ENCODE data around the gene SREK1.
"Not testable (repeated sequence)": the region's sequence is repeated elsewhere in the genome, so short reads cannot be mapped to it uniquely, and the experiment has no call there.

SREK1 gene

GRCh38 chr5:66198837-66199236 is 54.7 kb downstream of the SREK1 start:
- Histone ChIP-seq H3K36me3 (ENCODE audit: control insufficient read depth, insufficient read depth, low read length) (no peaks in the 10 kb centered on the region), H3K4me1 (ENCODE audit: control insufficient read depth, insufficient read depth, low read length) (peaks cover 6% of the 10 kb centered on the region), H3K9me3 (ENCODE audit: control insufficient read depth, insufficient read depth, low read length) (no peaks in the 10 kb centered on the region), H3K4me3 (ENCODE audit: low read depth, low read length) (no peak overlapping the region), H3K9ac (ENCODE audit: low read depth, low read length) (no peak overlapping the region), H3K27me3 (ENCODE audit: control insufficient read depth, insufficient read depth, low read length) (no peaks in the 10 kb centered on the region)

- no peaks in the 10 kb centered on the region for H3K36me3 ChIP-seq (ENCODE audit: control insufficient read depth, insufficient read depth, low read length)
- no peak overlapping the region for H3K4me3 ChIP-seq (ENCODE audit: low read depth, low read length)
- H3K27me3 ChIP-seq (ENCODE audit: control insufficient read depth, insufficient read depth, low read length) = no peaks in the 10 kb centered on the region
- no peak overlapping the region for H3K9ac ChIP-seq (ENCODE audit: low read depth, low read length)
- H3K4me1 ChIP-seq (ENCODE audit: control insufficient read depth, insufficient read depth, low read length) = peaks cover 6% of the 10 kb centered on the region
- H3K9me3 ChIP-seq (ENCODE audit: control insufficient read depth, insufficient read depth, low read length) = no peaks in the 10 kb centered on the region
Observed at GRCh38 chr5:66203531-66203930, 59.4 kb downstream of the SREK1 start.

GRCh38 chr5:66206465-66206864 is 62.4 kb downstream of the SREK1 start:
- H3K9me3 ChIP-seq (ENCODE audit: control insufficient read depth, insufficient read depth, low read length) = no peaks in the 10 kb centered on the region
- no peaks in the 10 kb centered on the region for H3K27me3 ChIP-seq (ENCODE audit: control insufficient read depth, insufficient read depth, low read length)
- H3K4me3 ChIP-seq (ENCODE audit: low read depth, low read length) = no peak overlapping the region
- no peak overlapping the region for H3K9ac ChIP-seq (ENCODE audit: low read depth, low read length)
- H3K36me3 ChIP-seq (ENCODE audit: control insufficient read depth, insufficient read depth, low read length) = no peaks in the 10 kb centered on the region
- no peaks in the 10 kb centered on the region for H3K4me1 ChIP-seq (ENCODE audit: control insufficient read depth, insufficient read depth, low read length)

DNA sequence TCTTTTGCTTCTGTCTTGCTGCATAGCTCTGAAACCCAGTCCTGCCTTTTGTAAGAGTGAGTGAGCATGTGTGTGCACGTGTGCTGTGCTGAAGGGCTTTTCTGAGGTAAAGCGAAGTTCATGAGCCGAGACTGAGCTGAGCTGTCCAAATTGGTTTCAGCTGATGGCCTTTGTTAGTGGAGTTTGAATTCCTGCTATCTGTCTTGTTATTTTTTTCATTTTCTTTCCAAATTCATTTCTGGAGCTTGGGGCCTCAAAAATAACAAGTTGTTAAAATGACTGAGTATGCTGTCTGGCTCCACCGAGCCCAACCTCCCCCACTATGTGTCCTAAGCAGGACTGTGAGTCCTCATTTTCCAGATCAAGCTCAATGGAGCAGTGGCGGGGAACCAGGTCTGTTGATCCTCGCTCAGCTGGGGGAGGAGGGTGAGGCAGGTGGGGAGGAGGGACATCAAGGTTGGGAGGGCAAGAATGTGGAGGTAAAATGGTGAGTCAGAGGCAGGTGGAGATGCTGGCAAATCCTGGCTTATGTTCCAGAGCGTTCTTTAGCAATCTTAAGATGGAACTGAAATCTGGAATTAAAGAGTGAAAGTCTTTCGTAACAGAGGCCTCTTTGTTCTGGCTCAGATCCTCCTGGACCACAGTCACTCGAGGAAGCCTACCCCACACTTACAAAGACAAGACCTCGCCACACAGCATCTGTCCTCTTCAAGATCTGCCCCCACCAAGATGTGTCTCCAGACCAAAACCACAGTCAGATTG is 63.9 kb downstream of the SREK1 start:
- no peaks in the 10 kb centered on the region for H3K4me1 ChIP-seq (ENCODE audit: control insufficient read depth, insufficient read depth, low read length)
- no peaks in the 10 kb centered on the region for H3K27me3 ChIP-seq (ENCODE audit: control insufficient read depth, insufficient read depth, low read length)
- no peak overlapping the region for H3K9ac ChIP-seq (ENCODE audit: low read depth, low read length)
- no peak overlapping the region for H3K4me3 ChIP-seq (ENCODE audit: low read depth, low read length)
- no peaks in the 10 kb centered on the region for H3K36me3 ChIP-seq (ENCODE audit: control insufficient read depth, insufficient read depth, low read length)
- no peaks in the 10 kb centered on the region for H3K9me3 ChIP-seq (ENCODE audit: control insufficient read depth, insufficient read depth, low read length)

DNA sequence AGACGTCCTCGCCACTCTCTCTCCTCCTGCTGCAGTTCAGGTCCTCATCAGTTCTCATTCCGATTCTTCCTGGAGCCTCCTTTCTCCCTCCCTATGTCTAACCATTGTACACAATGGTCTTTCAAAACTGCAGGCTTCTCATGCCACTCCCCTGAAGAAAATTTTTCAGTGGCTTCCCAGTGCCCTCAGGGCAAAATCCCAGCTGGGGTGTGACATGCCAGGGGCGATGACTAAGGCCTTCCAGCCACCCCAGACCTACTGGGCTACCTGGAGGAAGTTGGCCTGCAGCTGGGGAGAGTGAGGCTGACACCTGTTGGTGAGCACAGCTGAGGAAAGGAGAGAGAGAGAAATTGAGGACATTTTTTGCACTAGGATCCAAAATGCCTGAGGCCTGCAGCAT is 65.2 kb downstream of the SREK1 start:
- no peak overlapping the region for H3K9ac ChIP-seq (ENCODE audit: low read depth, low read length)
- H3K4me3 ChIP-seq (ENCODE audit: low read depth, low read length) = no peak overlapping the region
- H3K9me3 ChIP-seq (ENCODE audit: control insufficient read depth, insufficient read depth, low read length) = no peaks in the 10 kb centered on the region
- no peaks in the 10 kb centered on the region for H3K4me1 ChIP-seq (ENCODE audit: control insufficient read depth, insufficient read depth, low read length)
- H3K36me3 ChIP-seq (ENCODE audit: control insufficient read depth, insufficient read depth, low read length) = no peaks in the 10 kb centered on the region
- H3K27me3 ChIP-seq (ENCODE audit: control insufficient read depth, insufficient read depth, low read length) = no peaks in the 10 kb centered on the region

DNA sequence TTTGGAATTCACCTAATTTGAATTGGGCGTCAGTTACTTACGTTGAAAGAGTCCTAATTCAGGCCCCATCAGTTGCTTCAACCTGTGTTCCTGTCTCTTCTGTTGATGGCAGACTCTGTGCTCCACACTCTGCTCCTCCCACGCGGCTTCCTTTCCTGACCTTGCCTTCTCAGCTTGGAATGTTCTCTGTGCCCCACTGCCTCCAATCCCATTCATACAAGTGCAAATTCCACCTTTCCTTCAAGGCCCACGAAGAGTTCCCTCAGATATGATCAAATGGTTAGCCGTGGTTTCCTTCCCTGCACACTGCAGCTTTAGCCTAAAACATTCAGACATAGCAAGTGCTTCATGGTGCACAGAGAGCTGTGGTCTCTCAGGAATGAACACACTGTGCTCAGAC is 65.7 kb downstream of the SREK1 start:
- H3K36me3 ChIP-seq (ENCODE audit: control insufficient read depth, insufficient read depth, low read length) = no peaks in the 10 kb centered on the region
- no peak overlapping the region for H3K4me3 ChIP-seq (ENCODE audit: low read depth, low read length)
- no peak overlapping the region for H3K9ac ChIP-seq (ENCODE audit: low read depth, low read length)
- no peaks in the 10 kb centered on the region for H3K27me3 ChIP-seq (ENCODE audit: control insufficient read depth, insufficient read depth, low read length)
- no peaks in the 10 kb centered on the region for H3K9me3 ChIP-seq (ENCODE audit: control insufficient read depth, insufficient read depth, low read length)
- H3K4me1 ChIP-seq (ENCODE audit: control insufficient read depth, insufficient read depth, low read length) = no peaks in the 10 kb centered on the region

GRCh38 chr5:66213533-66213932 is 69.4 kb downstream of the SREK1 start:
- Histone ChIP-seq H3K27me3 (ENCODE audit: control insufficient read depth, insufficient read depth, low read length) (no peaks in the 10 kb centered on the region), H3K9ac (ENCODE audit: low read depth, low read length) (no peak overlapping the region), H3K9me3 (ENCODE audit: control insufficient read depth, insufficient read depth, low read length) (no peaks in the 10 kb centered on the region), H3K4me1 (ENCODE audit: control insufficient read depth, insufficient read depth, low read length) (no peaks in the 10 kb centered on the region), H3K4me3 (ENCODE audit: low read depth, low read length) (no peak overlapping the region), H3K36me3 (ENCODE audit: control insufficient read depth, insufficient read depth, low read length) (no peaks in the 10 kb centered on the region)

GRCh38 chr5:66222455-66222854 is 78.4 kb downstream of the SREK1 start:
- no peaks in the 10 kb centered on the region for H3K36me3 ChIP-seq (ENCODE audit: control insufficient read depth, insufficient read depth, low read length)
- no peaks in the 10 kb centered on the region for H3K27me3 ChIP-seq (ENCODE audit: control insufficient read depth, insufficient read depth, low read length)
- no peaks in the 10 kb centered on the region for H3K4me1 ChIP-seq (ENCODE audit: control insufficient read depth, insufficient read depth, low read length)
- no peak overlapping the region for H3K4me3 ChIP-seq (ENCODE audit: low read depth, low read length)
- H3K9ac ChIP-seq (ENCODE audit: low read depth, low read length) = no peak overlapping the region
- H3K9me3 ChIP-seq (ENCODE audit: control insufficient read depth, insufficient read depth, low read length) = no peaks in the 10 kb centered on the region

GRCh38 chr5:66222896-66223295 is 78.8 kb downstream of the SREK1 start:
- not testable (repeated sequence) for H3K9me3 ChIP-seq (ENCODE audit: control insufficient read depth, insufficient read depth, low read length); H3K27me3 ChIP-seq (ENCODE audit: control insufficient read depth, insufficient read depth, low read length); H3K4me3 ChIP-seq (ENCODE audit: low read depth, low read length); H3K36me3 ChIP-seq (ENCODE audit: control insufficient read depth, insufficient read depth, low read length); H3K4me1 ChIP-seq (ENCODE audit: control insufficient read depth, insufficient read depth, low read length); H3K9ac ChIP-seq (ENCODE audit: low read depth, low read length)

DNA sequence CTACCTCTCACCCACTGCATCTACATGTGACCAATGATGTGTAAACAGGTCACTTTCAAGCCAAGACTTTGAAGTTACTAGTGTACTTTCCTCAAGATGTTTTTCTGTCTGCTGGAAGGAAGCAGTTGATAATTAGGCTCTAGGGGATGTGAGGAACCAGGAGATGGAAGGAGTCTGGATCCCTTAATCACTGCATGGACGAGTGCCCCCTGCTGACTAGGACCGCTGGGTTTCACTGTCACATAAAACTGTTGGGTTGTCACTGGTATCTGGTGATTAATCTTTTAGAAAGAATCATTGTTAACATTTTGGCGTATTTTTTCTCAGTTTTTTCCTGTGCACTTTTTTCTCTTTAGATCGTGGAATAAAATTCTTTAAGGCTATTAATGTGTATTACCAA is 79.5 kb downstream of the SREK1 start:
- H3K9ac ChIP-seq (ENCODE audit: low read depth, low read length) = no peak overlapping the region
- H3K4me3 ChIP-seq (ENCODE audit: low read depth, low read length) = no peak overlapping the region
- H3K36me3 ChIP-seq (ENCODE audit: control insufficient read depth, insufficient read depth, low read length) = no peaks in the 10 kb centered on the region
- H3K27me3 ChIP-seq (ENCODE audit: control insufficient read depth, insufficient read depth, low read length) = no peaks in the 10 kb centered on the region
- H3K9me3 ChIP-seq (ENCODE audit: control insufficient read depth, insufficient read depth, low read length) = no peaks in the 10 kb centered on the region
- no peaks in the 10 kb centered on the region for H3K4me1 ChIP-seq (ENCODE audit: control insufficient read depth, insufficient read depth, low read length)

GRCh38 chr5:66224274-66224673 is 80.2 kb downstream of the SREK1 start:
- no peaks in the 10 kb centered on the region for H3K27me3 ChIP-seq (ENCODE audit: control insufficient read depth, insufficient read depth, low read length)
- H3K9me3 ChIP-seq (ENCODE audit: control insufficient read depth, insufficient read depth, low read length) = no peaks in the 10 kb centered on the region
- no peak overlapping the region for H3K4me3 ChIP-seq (ENCODE audit: low read depth, low read length)
- H3K36me3 ChIP-seq (ENCODE audit: control insufficient read depth, insufficient read depth, low read length) = no peaks in the 10 kb centered on the region
- H3K4me1 ChIP-seq (ENCODE audit: control insufficient read depth, insufficient read depth, low read length) = no peaks in the 10 kb centered on the region
- no peak overlapping the region for H3K9ac ChIP-seq (ENCODE audit: low read depth, low read length)

- H3K4me1 ChIP-seq (ENCODE audit: control insufficient read depth, insufficient read depth, low read length) = no peaks in the 10 kb centered on the region
- H3K36me3 ChIP-seq (ENCODE audit: control insufficient read depth, insufficient read depth, low read length) = no peaks in the 10 kb centered on the region
- H3K9me3 ChIP-seq (ENCODE audit: control insufficient read depth, insufficient read depth, low read length) = no peaks in the 10 kb centered on the region
- H3K4me3 ChIP-seq (ENCODE audit: low read depth, low read length) = no peak overlapping the region
- H3K27me3 ChIP-seq (ENCODE audit: control insufficient read depth, insufficient read depth, low read length) = no peaks in the 10 kb centered on the region
- no peak overlapping the region for H3K9ac ChIP-seq (ENCODE audit: low read depth, low read length)
Observed at GRCh38 chr5:66224773-66225553, 80.9 kb downstream of the SREK1 start.
